HG03045 (cell line): ENCODE measurements around the gene PDLIM5.
A peak's percentile ranks its signal among the peaks of the same experiment; 100 is the strongest.
"Not testable (repeated sequence)": the region's sequence is repeated elsewhere in the genome, so short reads cannot be mapped to it uniquely, and the experiment has no call there.

ENCODE experiments used
- ATAC-seq: cut with Tn5 transposase; IDR thresholded peaks from one replicate; pipeline ENCODE4 v1.9.1; 2021; ENCODE audit warnings: mild to moderate bottlenecking, moderate library complexity; ENCODE audit not compliant: unreplicated experiment

The PDLIM5 gene

GRCh38 chr4:94551643-94552564 lies 100.2 kb downstream of the PDLIM5 start:
- no peak for ATAC-seq

- not testable (repeated sequence) for ATAC-seq
Observed at GRCh38 chr4:94556047-94556446, 104.3 kb downstream of the PDLIM5 start.

DNA sequence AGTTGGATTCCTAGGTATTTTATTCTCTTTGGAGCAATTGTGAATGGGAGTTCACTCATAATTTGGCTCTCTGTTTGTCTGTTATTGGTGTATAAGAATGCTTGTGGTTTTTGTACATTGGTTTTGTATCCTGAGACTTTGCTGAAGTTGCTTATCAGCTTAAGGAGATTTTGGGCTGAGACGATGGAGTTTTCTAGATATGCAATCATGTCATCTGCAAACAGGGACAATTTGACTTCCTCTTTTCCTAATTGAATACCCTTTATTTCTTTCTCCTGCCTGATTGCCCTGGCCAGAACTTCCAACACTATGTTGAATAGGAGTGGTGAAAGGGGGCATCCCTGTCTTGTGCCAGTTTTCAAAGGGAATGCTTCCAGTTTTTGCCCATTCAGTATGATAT lies 105.9 kb downstream of the PDLIM5 start:
- ATAC-seq: not testable (repeated sequence)

DNA sequence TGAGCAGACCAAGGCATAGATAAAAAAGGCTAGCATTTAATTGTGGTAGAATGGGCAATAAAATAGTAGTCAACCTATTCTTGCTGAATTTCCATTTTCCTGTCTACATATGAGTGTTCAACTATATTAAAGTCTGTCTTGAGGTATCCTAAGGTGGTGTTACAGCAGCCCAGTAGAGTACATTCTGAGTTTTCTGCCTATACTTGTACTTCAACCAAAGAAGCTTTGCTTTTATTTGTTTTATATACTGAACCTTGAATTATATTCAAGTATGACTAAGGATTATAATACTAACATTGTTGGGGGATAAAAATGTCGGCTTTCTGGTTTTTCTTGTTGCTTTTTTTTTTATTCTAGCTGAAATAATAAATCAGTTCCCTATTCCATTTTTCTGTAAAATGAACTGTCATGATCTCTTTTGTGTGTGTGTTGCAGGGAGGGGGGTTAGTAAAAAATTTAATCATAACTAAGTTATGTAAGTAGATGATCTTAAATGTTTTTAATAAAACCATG lies 106.7 kb downstream of the PDLIM5 start:
- no peak for ATAC-seq

DNA sequence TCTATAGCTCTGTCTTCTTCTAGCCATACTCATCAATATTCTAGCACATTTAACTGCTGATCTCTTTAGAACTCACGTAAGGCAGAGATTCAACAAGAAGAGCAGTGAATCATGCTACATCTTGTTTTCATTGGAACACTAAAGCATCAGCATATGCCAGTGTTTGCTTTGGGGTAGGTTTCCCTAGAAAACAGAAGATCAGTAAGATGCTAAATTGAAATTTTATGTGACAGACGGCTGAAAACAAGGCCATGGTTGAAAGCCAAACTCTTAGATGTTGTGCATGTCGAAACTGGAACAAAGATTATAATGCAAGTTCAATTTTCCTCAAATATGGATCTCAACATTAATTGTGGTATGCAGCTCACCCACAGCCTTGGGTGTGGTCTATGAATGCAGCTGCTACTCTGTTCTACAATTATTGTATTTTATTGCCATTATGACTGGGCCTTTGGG lies 107.6 kb downstream of the PDLIM5 start:
- ATAC-seq: no peak

DNA sequence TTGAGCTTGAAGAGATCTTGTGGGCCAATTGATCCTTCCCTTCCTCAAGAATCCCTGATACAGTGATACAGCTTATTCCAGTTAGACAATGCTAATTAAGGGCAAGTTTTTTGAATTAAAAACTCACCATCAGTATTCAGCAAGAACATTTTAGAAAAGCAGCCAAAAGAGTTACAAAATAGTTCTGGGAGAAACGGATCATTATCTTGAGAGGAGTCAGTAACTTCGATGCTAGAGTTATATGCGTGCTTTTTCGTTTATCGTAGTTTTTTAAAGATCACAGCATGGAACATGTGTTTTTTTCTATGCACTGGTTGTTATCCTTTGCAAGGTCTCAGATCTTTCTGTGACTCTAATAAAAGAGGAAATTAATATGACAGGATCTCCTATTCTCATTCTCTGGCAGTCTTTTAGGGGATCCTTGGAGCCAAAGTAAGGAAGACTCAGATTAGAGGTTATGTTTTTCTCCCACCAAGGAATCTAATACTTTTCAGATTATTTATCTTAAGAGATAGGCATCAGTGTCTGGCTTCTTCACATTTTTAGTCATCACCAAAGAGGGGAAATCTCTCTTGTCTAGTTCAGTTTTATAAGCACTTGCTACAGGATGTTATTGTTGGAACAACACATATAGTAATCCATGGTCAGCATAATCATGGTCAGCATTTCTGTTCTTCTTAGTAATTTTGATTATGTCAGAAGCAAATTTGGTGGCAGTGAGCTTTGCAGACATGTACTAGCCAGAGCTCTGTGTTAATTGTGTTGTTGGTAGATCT lies 109.7 kb downstream of the PDLIM5 start:
- ATAC-seq: no peak

GRCh38 chr4:94562285-94562684 lies 110.5 kb downstream of the PDLIM5 start:
- no peak for ATAC-seq

GRCh38 chr4:94564252-94564651 lies 112.5 kb downstream of the PDLIM5 start:
- ATAC-seq: no peak

DNA sequence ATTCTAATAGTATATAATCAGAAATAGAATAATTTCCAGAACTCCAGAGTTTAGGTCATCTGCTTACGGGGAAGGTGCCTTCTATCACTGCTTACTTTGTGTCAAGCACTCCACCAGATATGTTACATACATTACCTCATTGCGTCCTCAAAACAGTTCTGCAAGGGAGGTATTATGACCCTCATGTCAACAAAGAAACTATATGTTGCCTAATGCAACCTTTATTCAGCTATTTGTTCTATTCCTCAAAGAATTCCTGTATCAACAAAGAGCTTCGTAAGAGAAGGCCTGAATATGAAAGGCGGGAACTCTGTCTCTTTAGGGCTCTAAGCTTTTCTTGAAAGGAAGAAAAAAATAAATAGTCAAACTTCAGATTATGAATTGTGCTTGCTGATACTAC lies 114.7 kb downstream of the PDLIM5 start:
- ATAC-seq: no peak

DNA sequence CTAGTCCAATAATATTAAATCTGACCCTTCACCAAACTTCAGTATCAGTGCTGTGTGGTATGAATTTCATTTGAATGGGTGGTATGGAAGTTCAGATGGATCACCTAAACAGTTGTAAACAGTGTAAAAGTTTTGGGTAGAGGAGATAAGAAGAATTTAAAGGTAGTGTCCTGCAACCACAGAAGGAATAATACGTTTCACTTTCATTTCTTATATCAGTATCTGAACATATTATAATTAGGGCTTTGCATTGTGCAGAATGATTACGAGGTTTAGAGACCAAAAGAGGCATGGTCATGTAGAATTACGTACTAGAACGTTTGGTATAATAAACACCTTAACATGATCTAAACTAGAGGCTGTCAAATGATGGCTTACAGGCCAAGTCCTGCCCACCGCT lies 116.1 kb downstream of the PDLIM5 start:
- peak; percentile 67 for ATAC-seq

- ATAC-seq: no peak
Observed at GRCh38 chr4:94570558-94570957, 118.8 kb downstream of the PDLIM5 start.

DNA sequence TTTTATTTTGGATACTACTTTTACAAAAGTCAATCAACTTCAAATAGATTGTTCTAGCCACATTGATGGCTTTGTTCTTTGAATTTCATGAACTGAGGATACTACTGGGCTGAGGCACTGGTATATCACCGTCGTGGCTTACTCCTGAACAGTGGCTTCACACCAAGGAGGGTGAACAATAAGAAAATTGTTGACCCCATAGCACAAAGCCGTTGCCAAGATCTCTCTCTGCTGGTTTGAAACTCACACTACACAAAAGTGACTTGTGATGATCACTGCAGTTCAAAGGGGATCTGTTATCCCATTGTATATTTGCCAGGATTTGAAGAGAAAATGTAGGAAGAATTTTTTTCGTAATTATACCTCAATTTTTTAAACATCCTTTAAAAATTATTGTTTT lies 119.6 kb downstream of the PDLIM5 start:
- no peak for ATAC-seq

DNA sequence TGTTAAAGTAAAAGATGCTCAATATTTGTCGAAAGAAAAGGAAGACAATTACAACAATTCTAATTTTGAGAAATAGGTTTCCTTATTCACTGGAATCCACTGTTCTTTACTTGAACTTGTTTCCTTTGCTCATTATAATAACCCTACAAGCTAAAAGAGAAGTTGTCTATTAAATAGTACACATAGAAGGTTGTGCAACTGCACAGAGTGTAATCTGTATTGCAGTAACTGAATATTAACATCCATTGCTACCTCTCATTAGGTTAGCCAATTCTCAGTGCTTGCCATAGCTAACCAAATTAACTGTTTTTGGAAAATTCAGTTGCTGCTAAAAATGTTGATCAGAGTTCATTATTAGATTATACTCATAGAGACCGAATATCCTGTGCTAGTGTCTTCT lies 120.0 kb downstream of the PDLIM5 start:
- ATAC-seq: no peak

- no peak for ATAC-seq
Observed at GRCh38 chr4:94574050-94574449, 122.3 kb downstream of the PDLIM5 start.

- no peak for ATAC-seq
Observed at GRCh38 chr4:94574616-94575015, 122.9 kb downstream of the PDLIM5 start.

DNA sequence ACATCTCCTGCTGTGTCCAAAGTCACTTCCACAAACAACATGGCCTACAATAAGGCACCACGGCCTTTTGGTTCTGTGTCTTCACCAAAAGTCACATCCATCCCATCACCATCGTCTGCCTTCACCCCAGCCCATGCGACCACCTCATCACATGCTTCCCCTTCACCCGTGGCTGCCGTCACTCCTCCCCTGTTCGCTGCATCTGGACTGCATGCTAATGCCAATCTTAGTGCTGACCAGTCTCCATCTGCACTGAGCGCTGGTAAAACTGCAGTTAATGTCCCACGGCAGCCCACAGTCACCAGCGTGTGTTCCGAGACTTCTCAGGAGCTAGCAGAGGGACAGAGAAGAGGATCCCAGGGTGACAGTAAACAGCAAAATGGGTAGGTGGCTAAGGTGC lies 123.9 kb downstream of the PDLIM5 start:
- ATAC-seq: no peak

- ATAC-seq: no peak
Observed at GRCh38 chr4:94576210-94576609, 124.5 kb downstream of the PDLIM5 start.

DNA sequence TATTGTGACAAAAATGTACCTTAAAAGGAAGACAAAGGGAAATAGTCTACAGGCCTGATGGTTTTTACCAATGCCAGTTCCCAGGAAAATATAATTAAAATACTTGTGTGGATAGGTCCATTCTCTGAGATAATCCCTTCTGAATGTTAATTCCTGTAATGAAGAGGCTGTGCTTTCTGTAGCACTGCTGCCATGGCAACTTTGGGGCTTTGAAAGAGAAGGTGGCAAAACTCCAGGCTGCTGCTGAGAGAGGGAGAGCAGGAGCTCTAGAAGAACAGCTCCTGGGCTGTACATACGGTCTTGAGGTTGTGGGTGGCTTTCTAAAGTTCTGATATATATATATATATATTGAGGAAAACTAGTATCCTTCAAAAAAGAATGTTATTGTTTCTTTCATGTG lies 125.4 kb downstream of the PDLIM5 start:
- ATAC-seq: no peak

DNA sequence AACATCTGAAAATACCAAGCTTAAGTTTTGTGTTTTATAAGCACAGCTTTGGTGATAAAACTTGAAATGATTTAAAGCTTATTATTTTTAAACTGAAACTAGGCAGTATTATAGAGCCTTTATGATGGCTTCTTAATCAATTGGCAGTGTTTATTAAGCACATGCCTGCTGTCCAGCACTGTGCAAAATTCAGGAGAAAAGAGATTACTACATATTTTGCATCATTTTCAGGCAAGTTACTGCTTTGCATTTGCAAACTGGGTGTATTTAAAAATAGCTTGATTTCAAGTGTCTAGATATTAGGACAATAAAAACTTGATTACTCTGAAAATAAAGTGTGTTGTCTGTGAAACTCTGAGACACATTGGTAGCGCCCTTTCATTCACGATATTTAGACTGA lies 126.5 kb downstream of the PDLIM5 start:
- no peak for ATAC-seq

- no peak for ATAC-seq
Observed at GRCh38 chr4:94581766-94582165, 130.0 kb downstream of the PDLIM5 start.

DNA sequence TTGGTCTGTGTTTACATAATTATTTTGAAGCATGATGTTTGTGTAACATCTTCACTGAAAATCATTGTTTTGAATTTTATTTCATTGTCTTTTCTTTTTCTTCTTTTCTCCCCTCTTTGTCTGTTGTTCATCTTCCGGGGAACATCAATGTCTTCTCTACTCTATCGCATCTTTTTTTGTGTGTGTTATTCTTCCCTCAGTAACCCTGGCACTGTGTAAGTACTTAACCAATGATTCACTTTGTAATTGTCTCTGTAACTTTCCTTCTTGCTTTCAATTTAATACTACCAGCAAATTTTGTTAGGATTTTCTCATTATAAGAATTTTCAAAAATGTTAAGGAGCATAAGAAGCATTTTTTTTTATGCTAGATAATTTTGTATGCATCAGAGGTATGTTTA lies 130.8 kb downstream of the PDLIM5 start:
- ATAC-seq: no peak
